HS-27A (cell line): ENCODE data around the gene ALG12.

ENCODE experiments used
- DNase-seq: peaks from one replicate; pipeline ENCODE4 v3.0.0-alpha.2; 2012; ENCODE audit warnings: low read depth, missing footprints

Gene ALG12

GRCh38 chr22:49911881-49912625, 6.2 kb downstream of the ALG12 start:
- no peak for DNase-seq

DNA sequence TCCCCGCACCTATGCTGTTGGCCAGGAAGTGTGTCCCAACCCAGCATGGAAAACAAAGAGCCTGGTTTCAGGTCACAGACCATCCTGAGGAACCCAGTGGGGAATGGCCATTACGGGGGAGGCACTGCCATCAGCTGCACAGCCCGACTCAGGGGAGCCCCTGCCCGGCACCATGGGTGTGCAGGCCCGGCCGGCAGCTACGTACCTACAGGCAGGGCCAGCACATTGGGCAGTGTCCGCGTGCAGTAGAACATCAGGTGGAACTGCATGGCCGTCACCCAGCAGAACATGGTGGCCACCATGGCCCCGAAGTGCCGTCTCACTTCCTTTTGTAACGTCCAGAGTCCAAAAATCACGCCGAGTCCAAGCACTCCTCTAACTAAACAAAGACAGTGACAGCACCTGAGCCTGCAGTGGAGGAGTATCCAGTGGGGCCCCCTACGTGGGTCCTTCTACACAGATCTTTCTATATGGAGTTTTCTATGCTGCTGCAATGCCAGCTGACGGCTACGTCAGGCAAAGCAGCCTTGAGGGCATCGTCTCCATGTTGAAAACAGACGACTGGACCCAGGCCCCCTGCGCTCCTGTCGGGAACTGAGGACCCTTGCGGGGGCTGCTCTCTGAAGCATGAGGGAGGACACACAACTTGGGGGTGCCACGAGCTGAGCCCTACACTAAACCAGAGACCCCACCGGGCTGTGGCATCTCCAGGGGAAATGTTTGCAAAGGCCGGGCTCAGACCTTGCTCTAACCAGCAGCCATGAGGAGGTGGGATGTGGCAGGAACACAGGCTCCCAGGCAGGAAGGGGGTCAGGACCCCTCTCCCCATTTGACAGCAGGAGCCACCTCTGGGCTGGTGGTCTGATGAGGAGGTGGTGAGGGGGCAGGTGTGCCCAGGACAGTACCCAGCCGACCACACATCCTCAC, 7.7 kb downstream of the ALG12 start:
- DNase-seq = no peak

GRCh38 chr22:49909476-49910205, 8.6 kb downstream of the ALG12 start:
- no peak for DNase-seq

DNA sequence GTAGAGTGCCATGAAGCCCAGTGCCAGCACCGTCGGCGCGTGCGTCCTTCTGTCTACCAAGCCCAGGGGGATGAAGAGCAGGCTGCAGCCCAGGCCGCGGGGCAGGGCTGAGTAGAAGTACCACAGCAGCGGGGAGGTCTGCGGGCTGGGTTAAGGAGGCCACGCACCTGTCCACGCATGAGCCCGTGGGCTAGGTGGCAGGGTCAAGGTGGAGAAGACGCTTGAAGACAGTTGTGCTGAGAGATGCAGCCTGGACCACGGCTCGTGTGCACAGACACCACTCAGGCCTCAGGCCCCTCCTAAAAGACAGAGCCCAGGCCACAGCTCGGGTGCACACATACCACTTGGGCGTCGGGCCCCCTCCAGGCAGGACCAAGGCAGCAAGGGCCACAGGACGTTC, 10.4 kb downstream of the ALG12 start:
- no peak for DNase-seq

GRCh38 chr22:49906799-49907290, 11.4 kb downstream of the ALG12 start:
- DNase-seq = no peak

DNA sequence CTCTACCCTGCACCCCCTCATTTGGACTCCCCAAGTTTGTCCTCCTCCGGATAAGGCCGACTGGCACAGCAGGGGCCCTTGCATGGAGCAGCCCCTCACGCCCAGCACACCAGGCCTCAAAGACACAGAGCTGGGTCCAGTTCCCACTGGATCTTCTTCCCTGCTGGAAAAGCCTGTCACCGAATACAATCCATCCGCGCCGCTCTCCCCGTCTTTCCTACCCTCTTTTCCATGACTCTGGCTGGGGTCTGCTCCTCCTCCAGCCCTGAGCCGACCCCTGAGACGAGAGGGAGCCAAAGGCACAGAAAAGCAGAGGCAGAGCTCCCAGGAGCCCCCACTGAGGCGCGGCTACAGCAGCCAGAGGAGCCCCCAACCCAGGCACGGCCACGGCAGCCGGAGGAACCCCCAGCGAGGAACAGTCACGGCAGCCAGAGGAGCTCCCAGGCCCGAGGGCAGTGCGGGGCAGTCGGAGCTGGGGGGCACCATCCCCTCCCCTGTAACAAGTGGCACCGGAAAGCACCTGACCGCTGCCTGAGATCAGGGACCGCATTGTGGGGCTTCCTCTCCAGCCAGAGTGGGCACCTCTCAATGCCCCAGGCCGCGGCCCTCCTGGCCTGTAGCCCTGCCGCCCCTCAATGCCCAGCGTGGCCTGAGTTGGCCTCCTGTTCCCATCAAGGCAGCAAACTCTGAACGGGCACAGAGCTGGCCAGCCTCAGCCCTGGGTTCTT, 12.0 kb downstream of the ALG12 start:
- no peak for DNase-seq

GRCh38 chr22:49905465-49905864, 12.8 kb downstream of the ALG12 start:
- DNase-seq = no peak

- no peak for DNase-seq
These were observed 14.2 kb downstream of the ALG12 start for GRCh38 chr22:49904040-49904369.

DNA sequence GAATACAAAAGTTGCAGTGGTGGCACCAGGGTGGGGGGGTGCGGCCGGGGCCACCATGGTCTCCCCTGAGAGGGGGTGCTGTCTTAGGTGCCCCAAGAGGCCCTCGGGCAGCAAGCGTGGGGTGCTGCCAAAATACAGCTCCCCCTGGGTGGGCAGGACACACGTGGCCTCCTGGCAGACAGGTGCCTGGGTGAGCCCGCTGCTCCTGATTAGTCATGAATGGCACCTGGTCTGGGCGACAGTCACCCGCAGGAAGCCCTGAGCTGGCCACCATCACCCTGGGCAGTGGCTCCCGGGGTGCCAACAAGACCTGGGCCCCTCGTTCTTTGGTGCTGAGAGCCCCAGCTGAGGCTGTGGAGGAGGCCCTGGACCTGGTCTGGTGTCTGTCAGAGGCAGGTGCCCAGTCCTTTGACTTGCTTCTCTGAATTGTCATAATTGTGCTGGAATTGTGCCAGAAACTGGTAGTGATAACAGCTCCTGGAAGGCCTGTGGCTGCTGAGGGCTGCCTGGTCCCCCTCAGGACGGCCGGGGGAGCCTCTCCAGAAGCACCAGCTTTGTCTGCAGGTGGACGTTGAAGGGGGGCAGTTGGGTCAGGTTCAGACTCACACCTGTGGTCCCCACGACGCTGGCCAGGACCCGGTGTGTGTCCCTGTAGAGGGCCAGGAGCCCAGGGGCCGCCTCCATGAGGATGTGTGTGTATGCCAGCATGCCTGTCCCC, 14.8 kb downstream of the ALG12 start:
- no peak for DNase-seq

DNA sequence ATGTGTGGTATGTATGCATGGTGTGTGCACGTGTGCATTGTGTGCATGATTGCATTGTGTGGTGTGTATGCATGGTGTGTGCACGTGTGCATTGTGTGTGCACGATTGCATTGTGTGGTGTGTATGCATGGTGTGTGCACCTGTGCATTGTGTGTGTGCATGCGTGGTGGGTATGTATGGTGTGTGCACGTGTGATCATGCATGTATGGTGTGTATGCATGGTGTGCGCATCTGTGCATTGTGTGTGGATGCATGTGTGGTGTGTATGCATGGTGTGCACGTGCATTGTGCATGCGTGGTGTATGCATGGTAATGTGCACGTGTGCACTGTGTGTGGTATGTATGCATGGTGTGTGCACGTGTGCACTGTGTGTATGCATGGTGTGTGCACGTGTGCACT, 16.8 kb downstream of the ALG12 start:
- no peak for DNase-seq

DNA sequence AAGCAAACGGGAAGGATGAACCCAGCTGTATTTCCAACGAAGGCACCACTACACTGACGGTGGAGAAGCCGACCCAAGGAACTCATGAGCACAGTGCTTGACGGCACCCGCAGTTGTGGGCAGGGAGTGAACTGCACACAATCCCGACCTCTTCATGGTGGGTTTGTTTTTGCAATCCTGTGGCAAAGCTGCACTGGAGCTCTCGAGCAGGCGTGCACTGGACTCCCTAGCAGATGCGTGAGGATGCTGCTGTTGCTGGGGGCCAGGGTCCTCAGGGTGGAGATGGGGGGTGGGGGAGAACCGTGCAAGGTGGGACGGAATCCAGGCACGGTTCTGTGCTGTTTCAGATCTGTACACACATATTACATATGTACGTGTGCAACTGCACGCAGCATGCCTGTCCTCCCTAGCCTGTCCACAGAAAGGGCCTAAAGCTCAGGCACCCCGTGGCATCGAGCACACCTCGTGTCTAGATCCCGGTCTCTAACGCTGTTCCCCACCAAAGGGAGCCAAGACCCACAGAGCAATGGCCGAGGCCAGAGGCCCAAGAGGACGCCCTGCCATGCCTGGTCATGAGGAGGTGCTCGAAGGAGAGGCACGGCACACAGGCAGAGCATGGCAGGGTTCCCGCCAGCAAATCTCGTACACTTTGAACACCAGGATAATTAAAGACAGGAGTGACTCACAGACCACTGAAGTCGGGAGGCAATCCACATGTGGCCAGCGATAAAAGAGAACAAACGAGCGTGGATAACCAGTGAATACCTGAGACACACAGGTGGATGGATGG, 17.6 kb downstream of the ALG12 start:
- DNase-seq = no peak

DNA sequence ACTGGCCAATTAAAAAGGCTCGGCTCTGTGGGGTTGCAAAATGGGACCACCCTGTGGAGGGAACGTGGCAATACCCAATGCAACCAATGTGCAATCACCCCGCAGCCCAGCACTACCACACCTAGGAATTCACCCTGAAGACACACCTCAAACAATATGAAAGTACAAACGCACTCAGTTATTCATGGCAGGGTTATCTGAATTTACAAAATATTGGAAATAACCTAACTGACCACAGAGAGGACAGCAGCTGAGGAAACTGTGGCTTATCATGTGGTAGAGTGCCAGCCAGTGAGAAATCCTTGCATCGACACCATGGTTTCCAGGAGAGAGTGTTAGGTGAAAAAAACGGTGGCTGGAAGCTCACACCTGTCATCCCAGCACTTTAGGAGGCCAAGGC, 18.7 kb downstream of the ALG12 start:
- DNase-seq = no peak

DNA sequence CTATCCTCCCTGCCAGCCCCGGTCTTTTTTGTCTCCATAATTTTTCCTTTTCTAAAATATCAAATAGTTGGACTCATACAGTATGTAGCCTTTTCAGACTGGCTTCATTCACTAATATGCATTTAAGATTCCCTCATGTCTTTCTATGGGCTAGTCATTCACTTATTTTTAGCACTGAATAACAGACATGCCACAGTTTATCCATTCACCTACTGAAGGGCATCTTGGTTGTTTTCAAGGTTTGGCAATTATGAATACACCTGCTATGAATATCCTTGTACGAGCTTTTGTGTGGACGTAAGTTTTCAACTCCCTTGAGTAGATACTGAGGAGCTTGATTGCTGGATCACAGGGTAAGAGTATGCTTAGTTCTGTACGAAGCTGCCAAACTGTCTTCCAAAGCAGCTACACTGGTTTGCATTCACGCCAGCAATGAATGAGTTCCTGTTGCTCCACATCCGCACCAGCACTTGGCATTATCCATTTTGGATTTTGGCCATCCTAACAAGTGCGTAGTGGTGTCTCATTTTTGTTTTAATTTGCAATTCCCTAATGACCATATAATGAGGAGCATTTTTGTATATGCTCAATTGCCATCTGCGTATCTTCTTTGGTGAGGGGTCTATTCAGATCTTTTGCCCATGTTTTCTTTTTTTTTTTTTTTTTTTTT, 21.1 kb downstream of the ALG12 start:
- DNase-seq = no peak

DNA sequence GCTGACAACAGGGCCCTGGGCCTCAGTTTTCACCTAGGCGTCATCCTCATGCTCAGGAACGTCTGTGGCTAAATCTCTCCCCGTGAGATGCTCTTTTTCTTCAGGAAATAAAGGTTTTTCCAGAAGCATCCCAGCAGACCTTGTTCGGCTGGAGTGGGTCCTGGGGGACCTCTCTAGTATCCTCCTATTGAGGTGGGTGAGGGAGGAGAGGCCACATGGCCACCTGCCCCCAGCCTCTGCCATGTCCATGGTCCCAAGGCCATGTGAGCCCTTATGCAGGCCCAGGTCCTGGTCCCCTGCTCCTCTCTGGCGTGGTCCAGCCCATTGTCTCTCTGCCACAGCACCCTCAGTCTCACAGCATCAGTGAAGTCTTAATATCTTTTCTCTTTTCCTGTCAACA, 22.0 kb downstream of the ALG12 start:
- no peak for DNase-seq

DNA sequence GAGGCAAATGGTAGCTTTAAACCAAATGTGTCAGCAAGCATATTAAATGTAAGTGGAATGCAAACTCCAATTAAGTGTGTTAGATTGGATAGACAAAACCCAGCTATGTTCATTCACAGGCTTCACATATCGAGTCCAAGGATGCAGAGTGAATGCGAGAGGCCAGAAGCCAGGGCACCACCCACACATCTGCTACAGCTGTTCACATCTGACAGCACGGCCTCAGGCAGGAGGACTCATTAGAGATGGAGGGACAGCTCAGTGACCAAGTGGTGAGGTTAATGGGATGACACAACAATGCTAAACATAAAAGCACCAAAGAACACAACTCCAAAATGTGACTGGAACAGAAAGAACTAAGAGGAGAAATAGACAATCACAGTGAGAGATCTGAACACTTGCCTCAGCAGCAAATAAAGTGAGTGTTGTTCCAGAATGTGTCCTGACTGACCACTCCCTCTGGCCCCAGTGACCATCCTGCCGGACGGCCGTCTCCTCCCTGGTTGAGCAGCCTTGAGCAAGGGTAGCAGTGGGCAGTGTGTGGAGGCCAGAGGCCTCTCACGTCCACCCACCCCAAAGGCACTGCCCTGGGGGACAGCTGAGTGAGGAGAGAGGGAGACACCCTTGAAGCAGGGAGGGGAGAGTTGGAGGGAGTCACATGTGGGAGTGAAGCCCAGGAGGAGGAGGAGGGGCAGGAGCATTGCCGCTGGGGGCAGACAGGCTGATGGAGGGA, 23.8 kb downstream of the ALG12 start:
- DNase-seq = no peak

GRCh38 chr22:49893025-49893424, 25.2 kb downstream of the ALG12 start:
- DNase-seq = no peak

- no peak for DNase-seq
These were observed 25.9 kb downstream of the ALG12 start for GRCh38 chr22:49892226-49892899.

DNA sequence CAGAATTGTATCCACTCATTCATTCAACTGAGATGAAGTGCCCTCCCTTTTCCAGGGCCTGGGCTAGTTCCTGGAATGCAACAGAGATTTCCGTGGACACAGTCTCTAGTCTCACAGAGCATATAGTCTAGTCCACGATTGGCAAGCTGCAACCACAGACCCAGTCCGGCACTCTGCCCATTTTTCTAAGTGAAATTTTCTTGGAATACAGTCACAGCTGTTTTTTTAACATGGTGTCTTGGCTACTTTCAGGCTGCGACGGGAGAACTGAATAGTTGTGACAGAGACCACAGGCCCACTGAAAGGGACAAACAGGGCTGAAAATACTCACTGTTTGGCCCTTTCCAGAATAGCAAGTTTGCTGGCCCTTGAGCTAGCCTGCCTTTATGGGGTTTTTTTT, 29.2 kb downstream of the ALG12 start:
- no peak for DNase-seq

DNA sequence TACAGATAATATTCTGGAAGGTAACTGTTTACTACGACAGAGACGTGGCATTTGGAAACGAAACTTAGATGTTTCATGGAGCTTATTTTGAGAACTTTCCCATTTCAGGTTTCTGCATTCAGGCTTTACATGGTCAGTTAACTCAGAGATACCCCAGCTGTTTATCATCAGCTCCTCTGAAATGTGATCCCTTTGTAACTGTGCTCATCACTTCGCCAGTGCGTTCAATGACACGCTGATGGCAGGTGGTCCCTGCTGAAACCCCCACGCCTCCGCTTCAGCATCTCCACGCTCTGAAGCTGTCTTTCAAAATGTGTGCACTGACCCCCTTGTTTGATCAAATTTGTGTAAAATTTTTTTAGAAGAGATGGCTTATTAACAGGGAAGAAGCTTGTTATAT, 30.5 kb downstream of the ALG12 start:
- DNase-seq = no peak
